Calu3 (cell line): Measurements from ENCODE around the gene KSR2. TPM values are rescaled to one million over a fixed set of nuclear protein-coding genes. Genes with fewer than 3 reads are reported as not detected.

Experiments
- BruUV-seq: library from RNA; stranded (reverse); fragments of 400-500 nt; replicated peaks from 2 replicates; lab custom pipeline; 2021; lab: Mats Ljungman, UMichigan
- CTCF ChIA-PET: fragments of 300-600 bp; sonication (Branson Sonifier 250); formaldehyde crosslinking; loops from one replicate; lab custom pipeline; 2022; ENCODE audit warnings: antibody characterized with exemption; lab: Charles Lee
- DNase-seq: peaks from one replicate; pipeline ENCODE4 v3.0.0; 2022
- H3K27ac Mint-ChIP-seq: one replicate; pipeline ENCODE4 v1.8.0; 2022; ENCODE audit warnings: mixed read lengths; ENCODE audit not compliant: unreplicated experiment
- H3K27me3 Mint-ChIP-seq: one replicate; pipeline ENCODE4 v1.8.0; 2022; ENCODE audit warnings: mixed read lengths; ENCODE audit not compliant: unreplicated experiment
- H3K36me3 Mint-ChIP-seq: one replicate; pipeline ENCODE4 v1.8.0; 2022; ENCODE audit warnings: mild to moderate bottlenecking, moderate library complexity, mixed read lengths; ENCODE audit not compliant: insufficient read depth, unreplicated experiment
- H3K4me1 Mint-ChIP-seq: one replicate; pipeline ENCODE4 v1.8.0; 2022; ENCODE audit warnings: mild to moderate bottlenecking, low read depth, mixed read lengths; ENCODE audit not compliant: unreplicated experiment
- H3K4me3 Mint-ChIP-seq: one replicate; pipeline ENCODE4 v1.8.0; 2022; ENCODE audit warnings: mild to moderate bottlenecking, low read depth, moderate library complexity, mixed read lengths; ENCODE audit not compliant: unreplicated experiment
- H3K9me3 Mint-ChIP-seq: one replicate; pipeline ENCODE4 v1.8.0; 2022; ENCODE audit warnings: low read depth, mixed read lengths; ENCODE audit not compliant: unreplicated experiment
- CTCF ChIP-seq: fragments of 200-600 bp; IDR thresholded peaks from one replicate; pipeline ENCODE4 v1.8.0; 2022; ENCODE audit warnings: antibody characterized with exemption; ENCODE audit not compliant: unreplicated experiment
- intact Hi-C: fragments of 100-400 bp; cut with micrococcal nuclease; formaldehyde crosslinking; loops from one replicate; pipeline ENCODE4 v1.10.0; 2022; ENCODE audit not compliant: unreplicated experiment
- total RNA-seq: library from RNA; stranded (reverse); gene quantifications from 2 replicates; pipeline ENCODE4 v1.2.3, GENCODE V29; 2022

KSR2 gene
- total RNA-seq, 1 experiment from 2014 or later: 1.9 TPM

DNA sequence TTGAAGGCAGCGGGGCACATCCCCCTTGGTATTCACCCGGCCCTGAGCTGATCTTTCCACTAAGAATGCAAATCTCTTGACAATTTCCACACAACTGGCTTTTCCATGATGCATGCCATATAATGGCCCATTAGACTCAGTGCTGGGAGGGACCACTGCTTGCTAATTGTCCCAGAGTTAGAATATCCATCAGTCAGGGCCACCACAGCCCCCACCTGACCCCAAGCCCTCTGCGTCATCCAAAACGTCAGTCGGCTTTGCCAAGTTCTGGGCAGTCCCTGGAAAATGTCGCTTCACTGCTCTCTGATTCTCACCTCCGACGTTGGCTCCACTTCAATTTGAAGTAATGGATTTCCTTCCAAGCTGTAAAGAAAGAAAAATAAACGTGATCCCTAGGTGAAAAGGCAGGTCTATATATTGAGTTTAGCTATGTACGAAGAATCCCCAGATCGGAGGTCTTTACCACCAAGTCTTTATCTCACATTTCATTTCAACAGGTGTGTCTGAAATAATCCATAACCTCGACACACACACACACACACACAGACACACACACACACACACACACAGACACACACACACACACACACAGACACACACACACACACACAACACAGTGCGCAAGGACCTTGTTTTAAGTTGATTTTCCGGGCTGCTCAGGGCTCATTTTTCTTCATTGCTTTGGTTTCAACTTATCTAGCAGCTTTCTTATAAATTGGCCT lies 441.9 kb downstream of the KSR2 start:
- CTCF ChIA-PET: no interaction called here
- Mint-ChIP-seq H3K9me3 (no peaks in the 10 kb centered on the region), H3K4me3 (no peak overlapping the region), H3K27me3 (peaks cover 38% of the 10 kb centered on the region), H3K27ac (no peak overlapping the region), H3K36me3 (no peaks in the 10 kb centered on the region), H3K4me1 (no peaks in the 10 kb centered on the region)
- TF ChIP-seq CTCF: no peak
- no peak for DNase-seq
- BruUV-seq: no TSS peak
- intact Hi-C loops: no loop called here

DNA sequence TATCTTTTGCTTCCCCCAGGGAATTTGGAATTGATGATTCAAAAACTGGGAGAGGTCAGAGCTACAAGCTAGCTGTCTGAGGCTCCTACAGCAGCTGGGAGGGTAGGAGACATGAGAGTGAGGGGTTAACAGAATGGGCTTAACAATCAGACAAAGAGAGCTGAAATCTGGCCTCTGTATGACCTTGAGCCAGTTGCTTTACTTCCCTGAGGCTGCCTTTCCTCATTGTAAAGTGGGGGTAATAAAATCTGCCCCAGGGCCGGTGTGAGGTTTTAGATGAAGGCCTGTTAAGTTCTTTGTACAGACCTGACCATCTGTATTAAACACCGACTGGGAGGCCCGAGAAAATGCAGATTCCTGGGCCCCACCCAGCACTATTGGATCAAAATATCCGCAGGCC lies 443.0 kb downstream of the KSR2 start:
- DNase-seq: no peak
- no TSS peak for BruUV-seq
- CTCF ChIA-PET: no interaction called here
- H3K9me3 Mint-ChIP-seq: no peaks in the 10 kb centered on the region
- no peak overlapping the region for H3K27ac Mint-ChIP-seq
- H3K4me1 Mint-ChIP-seq: no peaks in the 10 kb centered on the region
- no peak for TF ChIP-seq CTCF
- no peaks in the 10 kb centered on the region for H3K36me3 Mint-ChIP-seq
- intact Hi-C loops: no loop called here
- no peak overlapping the region for H3K4me3 Mint-ChIP-seq
- peaks cover 37% of the 10 kb centered on the region for H3K27me3 Mint-ChIP-seq

- H3K9me3 Mint-ChIP-seq: no peaks in the 10 kb centered on the region
- intact Hi-C loops: no loop called here
- peaks cover 39% of the 10 kb centered on the region for H3K27me3 Mint-ChIP-seq
- no peak for TF ChIP-seq CTCF
- no peak overlapping the region for H3K4me3 Mint-ChIP-seq
- H3K4me1 Mint-ChIP-seq: no peaks in the 10 kb centered on the region
- no peak for DNase-seq
- H3K36me3 Mint-ChIP-seq: no peaks in the 10 kb centered on the region
- no peak overlapping the region for H3K27ac Mint-ChIP-seq
- BruUV-seq: no TSS peak
- CTCF ChIA-PET: interaction anchor here (1.2 kb wide), 1 partner anchor 38 kb away, joined by 3 read pairs; no protein-coding TSS in a partner anchor
Measured at GRCh38 chr12:117524806-117525205, 444.0 kb downstream of the KSR2 start.

DNA sequence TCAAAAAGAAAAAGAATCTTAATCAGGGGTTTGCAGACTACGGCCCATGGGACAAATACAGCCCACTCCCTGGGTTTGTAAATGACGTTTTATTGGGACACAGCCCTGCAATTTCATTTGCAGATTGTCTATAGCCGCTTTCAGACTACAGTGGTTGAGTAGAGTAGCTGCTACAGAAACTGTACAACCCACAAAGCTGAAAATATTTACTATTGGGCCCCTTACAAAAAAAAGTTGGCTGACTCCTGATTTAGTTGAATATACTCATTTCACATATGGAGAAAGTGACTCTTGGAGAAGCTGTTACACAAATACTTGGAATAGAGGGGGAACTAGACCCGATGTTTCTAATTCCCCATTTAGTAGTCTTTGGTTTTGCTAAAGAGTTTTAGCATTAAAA lies 444.8 kb downstream of the KSR2 start:
- no peaks in the 10 kb centered on the region for H3K9me3 Mint-ChIP-seq
- CTCF ChIA-PET: interaction anchor here (1.2 kb wide), 1 partner anchor 37 kb away, joined by 3 read pairs; no protein-coding TSS in a partner anchor
- intact Hi-C loops: no loop called here
- no peak overlapping the region for H3K27ac Mint-ChIP-seq
- no peak for TF ChIP-seq CTCF
- peaks cover 47% of the 10 kb centered on the region for H3K27me3 Mint-ChIP-seq
- H3K4me3 Mint-ChIP-seq: no peak overlapping the region
- H3K4me1 Mint-ChIP-seq: peaks cover 1% of the 10 kb centered on the region
- BruUV-seq: no TSS peak
- no peaks in the 10 kb centered on the region for H3K36me3 Mint-ChIP-seq
- no peak for DNase-seq
